HG03095 (cell line): ENCODE data around the gene NKX2-3.

Experiments
- ATAC-seq: cut with Tn5 transposase; IDR thresholded peaks from one replicate; pipeline ENCODE4 v1.9.1; 2021; ENCODE audit warnings: moderate library complexity; ENCODE audit not compliant: unreplicated experiment

NKX2-3 gene

DNA sequence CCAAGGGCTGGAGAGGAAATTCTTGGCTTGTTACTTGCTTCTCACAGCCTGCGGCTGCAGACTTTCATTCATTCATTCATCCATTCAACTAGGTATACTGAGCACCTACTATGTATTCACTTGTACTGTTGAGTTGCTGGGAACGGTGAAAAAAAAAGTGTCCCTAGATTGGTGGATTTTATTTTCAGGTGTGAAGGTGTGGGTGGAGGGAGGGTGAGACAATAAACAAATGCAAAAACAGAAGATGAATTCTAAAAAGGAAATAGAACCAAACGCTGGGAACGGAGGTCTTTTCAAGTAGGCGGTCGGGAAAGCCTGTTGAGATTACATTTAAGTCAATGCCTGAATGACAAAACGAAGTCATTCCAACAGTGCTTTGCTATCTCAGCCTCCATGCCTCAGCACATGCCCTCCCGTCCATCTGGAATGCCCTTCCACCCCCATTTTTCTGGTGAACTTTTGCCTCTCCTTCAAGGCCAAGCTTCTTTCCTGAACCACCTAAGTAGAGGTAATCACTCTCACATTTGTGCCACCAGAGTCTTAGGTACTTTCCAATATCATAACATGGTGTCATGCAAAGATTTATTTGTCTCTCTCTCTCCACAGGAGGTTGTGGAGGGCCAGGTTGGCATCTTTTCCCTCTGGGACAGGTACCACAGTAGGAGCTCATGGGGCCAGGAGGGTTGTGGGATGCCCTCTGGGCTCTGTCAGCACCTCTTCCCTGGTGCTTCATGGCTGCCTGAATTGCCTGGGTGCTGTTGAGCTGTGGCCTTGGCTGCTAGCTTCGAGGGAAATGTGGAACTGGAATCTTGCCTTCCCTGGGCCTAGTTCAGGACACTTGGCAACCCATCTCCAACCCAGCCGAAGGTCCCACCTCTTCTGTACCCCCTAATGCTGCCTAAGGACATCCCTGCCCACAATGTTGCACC lies 5.5 kb downstream of the NKX2-3 start:
- no peak for ATAC-seq

DNA sequence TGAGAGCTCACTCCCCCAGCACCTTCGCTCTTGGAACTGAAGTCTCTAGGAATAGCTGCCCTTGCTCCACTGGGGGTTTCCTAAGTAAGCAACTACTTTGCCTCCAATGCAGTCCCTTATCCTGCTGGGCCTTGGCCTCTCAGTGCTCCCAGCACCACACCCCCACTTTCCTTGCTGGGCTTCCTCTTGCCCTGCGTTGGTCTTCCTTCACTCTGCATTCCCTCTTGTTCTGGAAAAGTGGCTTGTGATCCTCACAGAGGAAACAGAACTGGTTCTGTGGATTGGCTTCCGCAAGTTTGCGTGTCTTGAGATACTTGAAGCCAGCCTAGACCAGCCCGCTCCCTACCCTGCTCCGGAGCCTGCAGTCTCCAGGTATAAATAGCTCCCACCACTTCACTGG lies 6.4 kb downstream of the NKX2-3 start:
- no peak for ATAC-seq

DNA sequence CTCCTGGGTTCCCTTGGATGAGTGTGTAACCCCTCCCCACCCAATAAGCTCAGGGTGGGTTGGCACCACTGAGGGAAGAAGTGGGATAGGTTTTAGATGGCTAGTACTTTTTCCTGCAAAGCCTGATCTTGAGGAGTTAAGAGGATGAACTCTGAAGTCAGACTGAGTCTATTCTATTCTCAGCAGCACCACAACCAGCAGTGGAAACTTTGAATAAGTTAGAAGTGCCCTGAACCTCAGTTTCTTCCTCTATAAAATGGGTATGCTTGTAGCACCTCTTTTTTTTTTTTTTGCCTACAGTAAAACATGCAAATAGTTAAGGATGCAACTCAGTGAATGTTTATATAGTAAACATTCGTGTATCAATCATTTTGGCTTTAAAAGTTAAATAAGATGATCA lies 7.1 kb downstream of the NKX2-3 start:
- ATAC-seq: no peak

DNA sequence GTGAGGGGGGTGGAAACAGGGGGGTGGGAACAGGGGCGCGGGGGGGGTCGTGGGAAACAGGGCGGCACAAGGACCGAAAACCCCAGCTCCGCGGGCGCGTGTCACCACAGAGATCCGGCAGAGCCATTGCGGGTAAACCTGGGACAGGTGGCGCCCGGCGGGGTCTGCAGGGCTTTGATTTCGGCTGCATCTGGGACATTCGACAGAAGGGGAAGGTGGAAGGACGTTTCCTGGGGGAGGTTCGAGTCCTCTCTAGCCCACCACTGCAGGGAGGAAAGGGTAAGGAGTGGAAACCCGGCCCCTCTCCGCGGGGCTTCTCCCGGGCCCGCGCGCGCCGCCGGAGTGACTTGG lies 7.5 kb downstream of the NKX2-3 start:
- no peak for ATAC-seq

DNA sequence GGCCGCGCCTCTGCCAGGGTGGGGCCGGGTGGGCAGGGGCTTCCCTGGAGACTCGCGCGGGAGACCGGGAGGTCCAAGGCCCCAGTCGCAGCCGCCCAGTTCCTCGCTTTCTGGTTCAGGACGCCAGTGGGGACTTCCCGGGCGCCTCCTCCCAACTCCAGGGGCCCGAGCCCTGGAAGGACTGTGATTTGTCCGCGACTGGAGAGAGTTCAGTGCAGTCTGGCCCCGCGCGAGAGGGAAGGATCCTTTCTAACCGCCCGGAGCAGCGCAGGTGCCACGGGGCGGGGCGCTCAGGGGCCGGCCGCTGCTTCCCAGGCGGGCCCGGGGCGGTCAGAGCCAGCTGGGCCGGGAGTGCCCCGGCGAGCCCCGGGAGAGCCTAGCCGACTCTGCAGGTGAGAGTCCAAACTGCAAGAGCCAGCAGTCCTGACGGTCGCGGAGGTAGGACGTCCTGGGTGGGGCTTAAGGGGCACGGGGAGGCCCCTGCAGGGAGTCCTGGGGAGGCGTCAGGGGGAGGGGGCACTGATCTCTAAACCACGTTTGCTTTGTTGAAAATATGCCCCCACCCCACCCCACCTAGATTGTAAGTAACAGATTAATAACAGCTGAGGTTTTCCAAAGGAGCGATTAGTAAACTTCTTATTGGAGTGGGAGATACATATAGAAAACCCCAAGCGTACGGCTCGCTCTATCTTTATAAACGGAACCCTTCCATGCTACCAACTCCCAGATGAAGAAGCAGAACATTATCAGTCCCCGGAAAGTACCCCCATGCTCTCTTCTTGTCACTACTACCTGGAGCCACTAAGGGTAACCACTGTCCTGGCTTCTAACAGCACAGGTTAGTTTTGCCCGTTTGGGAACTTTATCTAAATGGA lies 8.2 kb downstream of the NKX2-3 start:
- no peak for ATAC-seq

DNA sequence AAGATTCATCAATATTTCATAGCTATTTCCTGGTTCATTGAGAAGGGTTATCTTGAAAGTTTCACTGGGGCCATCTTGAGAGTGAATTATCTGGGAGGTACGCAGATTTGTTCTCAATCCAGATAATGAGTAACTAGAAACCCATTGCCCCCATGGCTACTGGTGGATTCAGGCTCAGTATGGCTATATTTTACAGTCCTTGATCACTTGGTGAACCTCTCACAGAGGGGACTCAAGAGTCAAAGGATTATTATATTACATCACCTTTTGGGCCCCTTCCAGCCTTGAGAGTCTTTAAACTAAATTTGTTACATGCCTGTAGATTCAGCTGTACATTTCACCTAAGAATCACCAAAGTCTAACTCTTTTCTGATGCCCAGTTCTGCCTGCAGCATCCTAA lies 11.6 kb downstream of the NKX2-3 start:
- no peak for ATAC-seq

DNA sequence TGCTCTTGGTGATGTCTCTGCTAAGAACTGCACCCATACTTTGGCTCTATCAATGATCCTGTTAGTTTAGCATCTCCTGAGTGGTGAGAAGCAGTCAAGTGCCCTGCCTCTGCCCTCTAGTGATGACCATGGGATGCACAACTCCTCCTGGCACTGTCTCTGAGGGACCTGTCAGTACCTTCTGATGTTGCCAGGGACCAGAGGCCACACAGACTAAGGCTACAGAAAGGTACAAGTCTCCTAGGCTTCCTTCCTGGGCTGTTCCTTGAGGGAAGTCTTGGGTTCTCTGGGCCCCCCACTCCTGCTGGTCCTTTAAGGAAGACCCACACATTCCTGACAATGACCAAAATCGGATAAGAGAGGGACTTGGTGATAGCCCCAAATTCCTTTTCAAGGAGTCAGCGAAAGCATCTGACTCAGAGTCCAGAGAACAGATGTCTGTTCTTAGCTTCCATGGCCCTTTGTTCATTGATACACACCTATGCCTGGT lies 15.3 kb downstream of the NKX2-3 start:
- ATAC-seq: no peak

DNA sequence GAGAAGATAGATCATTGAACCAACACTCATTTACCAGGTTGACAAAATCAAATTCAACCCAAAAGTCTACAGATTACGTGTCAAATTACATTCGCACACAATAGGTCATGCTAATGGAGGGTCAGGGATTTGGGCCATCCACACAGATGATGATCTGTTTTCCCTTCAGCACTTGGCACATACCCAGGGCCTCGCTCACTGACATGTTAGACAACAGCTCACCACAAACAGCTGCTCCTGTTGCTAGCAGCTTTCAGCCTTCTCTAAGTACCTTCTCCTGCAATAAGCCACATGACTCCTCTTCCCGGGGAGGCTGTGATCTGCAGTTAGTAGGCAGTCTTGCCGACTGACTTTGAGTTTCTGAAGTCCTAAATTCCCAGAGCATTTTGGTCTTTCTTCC lies 18.4 kb downstream of the NKX2-3 start:
- ATAC-seq: no peak

DNA sequence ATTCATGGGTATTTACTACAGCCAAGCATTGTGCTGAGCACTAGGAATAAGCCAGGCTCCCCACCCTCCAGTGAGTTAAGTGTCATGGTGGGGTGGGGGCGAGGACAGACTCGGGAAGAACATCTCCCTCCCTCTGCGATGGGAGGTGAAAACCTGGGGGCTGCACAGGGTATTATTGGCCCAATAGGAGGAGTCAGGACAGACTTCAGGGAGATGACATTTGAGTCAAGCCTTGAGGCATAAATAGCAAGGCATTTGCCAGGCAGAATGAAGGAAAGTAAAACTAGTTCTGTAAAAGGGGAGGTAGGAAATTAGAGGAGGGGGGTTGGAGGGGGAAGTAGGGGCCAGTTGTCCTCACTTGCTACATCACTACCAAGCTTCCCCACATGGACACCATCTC lies 18.9 kb downstream of the NKX2-3 start:
- no peak for ATAC-seq

DNA sequence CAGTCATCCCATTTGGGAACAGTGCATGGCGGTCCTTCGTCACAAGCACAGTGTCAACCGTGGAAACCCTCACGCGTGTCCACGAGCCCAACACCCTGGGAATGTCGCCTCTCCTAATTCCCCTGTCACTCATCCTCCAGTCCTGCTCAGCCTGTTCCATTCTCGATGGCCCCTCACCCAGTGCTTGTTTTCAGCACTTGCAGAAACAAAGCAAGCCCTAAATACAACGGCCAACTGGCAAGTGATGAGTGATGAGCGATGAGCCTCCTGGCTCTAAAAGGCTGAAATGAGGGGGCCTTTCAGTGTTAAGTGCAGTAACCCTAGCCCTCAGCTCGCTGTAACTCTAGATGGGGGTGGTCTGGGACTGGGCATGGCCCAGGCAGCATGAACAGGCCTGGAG lies 22.6 kb downstream of the NKX2-3 start:
- ATAC-seq: no peak

DNA sequence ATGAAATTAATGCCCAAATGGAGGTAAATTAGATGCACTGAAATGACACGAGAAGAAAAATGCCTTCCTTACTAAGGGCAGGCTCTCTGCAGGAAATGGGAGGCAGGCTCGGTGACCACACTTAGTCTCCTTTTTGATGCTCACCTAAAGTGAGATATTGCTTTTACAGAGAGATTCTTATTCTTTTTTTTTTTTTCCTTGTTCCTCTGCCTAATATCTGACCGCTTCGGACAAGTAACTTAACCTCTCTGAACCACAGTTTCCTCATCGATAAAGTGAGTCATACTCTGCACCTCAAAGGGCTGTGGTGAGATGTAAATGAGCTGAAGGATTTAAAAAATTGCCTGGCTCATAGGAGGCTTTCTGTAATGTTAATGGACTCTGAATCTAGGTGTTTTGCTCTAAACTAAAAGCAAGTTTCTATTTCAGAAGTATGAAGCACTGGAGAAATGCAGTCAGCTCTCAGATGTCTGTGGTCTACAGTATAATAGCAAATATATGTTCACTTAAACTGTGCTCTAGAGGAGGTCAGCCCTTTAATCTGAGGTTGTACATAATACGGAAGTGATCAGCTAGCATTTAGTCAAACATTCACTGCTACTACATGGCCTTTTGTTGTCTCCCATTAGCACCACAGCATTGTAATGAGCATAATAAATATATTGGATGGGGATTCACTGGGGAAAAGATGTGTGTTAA lies 23.2 kb downstream of the NKX2-3 start:
- peak; percentile 89 for ATAC-seq

DNA sequence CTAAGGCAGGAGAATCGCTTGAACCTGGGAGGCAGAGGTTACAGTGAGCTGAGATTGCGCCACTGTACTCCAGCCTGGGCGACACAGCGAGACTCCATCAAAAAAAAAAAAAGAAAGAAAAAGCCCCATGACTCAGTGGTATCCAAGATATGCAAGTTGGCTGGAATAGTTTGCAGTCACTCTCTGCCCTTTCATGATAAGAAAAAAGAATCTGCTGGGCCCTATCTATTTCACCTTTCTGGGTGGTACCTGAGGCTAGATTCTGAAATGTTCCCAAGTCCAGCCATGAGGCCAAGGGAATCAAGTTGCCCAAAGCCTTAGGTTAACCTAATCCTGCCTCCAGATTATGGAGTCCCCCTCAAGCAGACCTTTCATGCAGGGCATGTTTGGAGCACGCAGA lies 24.3 kb downstream of the NKX2-3 start:
- ATAC-seq: no peak

DNA sequence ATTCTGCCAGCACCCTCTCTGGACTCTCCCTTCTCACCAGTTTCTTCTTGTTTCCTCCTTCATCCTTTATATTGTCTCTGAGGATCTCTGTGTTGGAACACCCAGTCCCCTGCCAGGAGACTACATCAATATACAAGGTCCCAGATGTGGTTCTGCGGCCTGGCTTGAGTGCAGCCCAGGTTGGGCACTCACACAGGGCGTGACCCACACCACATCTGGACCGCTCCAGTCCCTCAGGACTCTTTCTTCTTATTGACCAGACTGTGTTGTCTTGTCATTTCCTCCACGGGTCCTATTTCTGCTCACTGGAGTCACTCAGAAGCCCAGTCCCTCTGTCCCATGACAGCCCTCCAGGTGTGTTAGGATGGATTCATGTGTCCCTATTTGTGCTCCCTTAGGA lies 26.0 kb downstream of the NKX2-3 start:
- ATAC-seq: no peak

DNA sequence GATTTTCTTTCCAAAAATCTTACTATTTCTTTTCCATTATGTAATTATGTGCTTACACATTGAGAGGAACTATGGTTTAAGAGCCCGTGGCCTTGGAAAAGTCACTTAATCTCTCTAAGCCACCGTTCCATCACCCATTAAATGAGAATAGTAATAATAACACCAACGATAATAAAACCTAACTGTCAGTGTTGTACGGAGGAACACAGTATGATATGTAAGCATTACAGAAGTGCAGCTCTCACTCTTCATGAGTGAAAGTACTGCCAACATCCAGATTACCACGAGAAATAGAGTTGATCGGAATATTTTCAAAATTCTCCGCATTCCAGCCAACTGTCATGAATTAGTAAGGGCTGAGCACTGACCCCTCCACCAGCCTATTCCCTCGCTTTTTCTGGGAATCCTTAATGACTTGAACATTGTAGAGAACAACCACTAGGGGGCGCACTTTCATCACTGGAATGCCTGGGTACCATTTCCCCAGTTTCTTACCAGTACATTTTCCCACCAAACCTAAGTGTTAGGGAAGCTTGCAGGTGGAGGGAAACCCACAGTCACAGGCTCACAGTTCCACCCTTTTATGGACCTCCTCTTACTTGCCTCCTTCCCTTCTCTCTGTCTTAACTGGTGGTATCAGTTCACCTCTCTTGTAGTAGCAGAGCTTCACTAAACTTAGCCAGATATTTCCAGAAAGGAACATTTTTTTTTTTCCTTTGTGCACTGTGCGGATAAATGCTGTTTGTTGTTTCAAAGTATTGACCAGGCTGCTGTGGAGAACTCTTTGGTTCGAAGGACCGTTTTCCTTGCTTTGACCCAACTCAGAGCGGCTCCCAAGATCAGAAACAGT lies 27.8 kb downstream of the NKX2-3 start:
- ATAC-seq: no peak

DNA sequence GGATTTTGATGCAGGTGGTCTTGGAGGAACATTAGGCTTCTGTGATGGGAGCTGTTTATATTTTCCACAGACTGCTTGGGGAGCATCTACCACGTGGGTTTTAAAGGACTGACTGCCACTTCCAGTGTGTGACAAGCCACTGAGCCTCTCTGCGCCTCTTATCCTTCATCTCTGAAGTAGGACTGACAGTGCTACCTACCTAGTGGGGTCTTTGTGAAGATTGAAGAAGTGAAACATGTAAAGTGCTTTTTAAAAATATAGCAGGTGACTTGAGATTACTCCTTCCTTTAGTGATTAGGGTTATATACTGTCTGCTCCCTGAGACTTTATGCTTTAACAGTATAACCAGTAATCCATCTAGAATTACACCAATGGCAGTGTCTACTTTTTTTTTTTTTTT lies 29.9 kb downstream of the NKX2-3 start:
- no peak for ATAC-seq

DNA sequence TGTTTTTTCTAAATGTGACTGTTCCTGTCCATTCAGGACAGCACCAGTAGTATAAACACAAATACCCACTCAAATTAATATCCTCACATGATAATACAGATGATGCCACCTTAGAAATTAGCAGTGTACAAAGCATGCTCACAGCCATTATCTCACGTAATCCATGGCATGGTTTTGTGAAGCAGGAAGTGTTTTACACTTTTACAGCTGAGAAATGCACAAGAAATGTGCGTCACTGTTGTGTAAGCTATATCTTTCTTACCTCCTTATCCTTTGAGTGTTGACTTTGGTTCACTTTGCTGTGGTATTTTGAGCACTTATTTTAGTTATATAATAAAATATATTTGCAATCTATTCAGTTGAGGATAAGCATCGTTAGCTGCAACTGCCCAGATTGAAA lies 31.6 kb downstream of the NKX2-3 start:
- no peak for ATAC-seq

DNA sequence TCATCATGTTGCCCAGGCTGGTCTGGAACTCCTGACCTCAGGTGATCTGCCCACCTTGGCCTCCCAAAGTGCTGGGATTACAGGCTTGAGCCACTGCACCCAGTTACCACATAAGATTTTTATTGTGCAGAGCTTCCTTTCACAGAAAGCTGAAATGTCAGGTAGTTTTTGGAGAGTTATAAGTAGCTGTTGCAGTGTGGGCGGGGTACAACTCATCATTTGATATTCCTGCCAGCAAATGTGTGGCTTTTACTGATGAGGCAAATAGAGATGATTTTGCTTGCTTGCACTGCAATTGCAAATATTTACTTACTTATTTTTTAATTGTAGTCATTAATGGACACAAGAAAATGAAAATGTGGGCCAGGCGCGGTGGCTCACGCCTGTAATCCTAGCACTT lies 32.4 kb downstream of the NKX2-3 start:
- ATAC-seq: no peak

DNA sequence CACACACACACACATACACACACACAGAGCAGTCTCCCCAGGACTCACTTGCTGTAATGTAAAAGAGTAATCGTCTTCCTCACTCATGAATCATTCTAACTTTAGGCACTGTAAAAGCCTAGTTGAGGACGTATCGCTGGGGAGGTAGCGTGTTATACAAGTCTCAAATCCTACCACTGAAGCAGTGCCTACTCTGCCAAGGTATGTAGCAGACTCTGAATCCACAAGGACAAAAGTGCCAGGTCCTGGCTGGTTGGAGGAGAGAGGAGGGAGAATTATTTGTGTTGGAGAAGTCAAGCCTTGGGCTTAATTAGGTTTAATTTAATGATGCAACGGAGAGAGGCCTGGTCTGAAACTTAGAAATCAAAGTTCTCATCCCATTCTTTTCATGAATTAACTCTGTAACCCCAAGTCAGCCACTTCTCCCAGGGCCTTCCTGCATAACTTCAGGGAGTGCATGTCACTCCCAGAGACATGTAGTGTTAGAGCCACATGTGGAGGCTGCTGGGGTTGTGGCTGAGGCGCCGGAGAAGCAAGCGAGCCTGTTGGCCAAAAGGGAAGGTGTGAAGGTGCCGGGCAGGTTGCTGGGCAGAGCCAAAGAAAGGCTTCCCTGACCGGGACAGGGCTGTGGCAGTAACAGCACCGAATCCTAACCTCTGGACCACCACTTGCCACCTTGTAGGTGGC lies 36.7 kb downstream of the NKX2-3 start:
- ATAC-seq: no peak

DNA sequence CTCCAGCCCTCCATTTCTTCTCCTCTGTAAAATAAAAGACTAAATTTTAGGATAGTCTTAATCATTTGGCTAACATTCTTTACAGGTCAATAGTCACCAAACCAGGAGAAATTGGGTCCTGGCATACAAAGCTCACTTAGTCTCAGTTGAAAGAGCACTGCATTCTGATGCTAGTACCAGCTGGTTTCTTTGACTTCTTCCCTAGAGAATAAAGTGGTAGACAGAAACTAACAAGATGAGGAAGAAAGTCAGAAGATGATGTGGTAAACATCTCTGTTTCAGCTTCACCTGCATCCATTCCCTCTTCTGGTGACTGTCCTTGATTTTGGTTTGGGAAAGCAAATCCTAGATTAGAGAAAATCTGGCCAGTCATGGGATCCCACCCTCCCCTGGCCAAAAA lies 37.2 kb downstream of the NKX2-3 start:
- no peak for ATAC-seq

DNA sequence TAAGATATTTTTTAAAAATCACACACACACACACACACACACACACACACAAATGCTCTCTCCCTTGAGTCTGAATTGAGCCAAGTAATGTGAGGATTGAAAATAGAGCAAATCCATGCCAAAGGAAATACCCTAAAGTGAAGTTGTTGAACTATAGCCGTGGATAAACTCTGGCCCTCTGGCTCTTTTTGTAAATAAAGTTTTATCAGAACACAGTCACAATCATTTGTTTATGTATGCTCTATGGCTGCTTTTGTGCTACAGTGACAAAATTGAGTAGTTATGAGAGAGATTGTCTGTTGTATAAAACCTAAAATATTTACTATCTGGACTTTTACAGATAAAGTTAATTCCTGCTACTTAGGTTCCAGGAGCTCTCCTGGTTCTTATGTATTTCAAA lies 39.1 kb downstream of the NKX2-3 start:
- ATAC-seq: no peak
